ENCODE measurements around the gene SHKBP1. TPM values are rescaled to one million over a fixed set of nuclear protein-coding genes. Genes with fewer than 3 reads are reported as not detected.
A peak's percentile ranks its signal among the peaks of the same experiment; 100 is the strongest.

The SHKBP1 gene
- total and polyA plus RNA-seq, 4 donors = 21.1 to 191 (median 97.1) TPM

GRCh38 chr19:40578442-40578908 lies 1.8 kb downstream of the SHKBP1 start:
- Histone ChIP-seq H3K9ac (ENCODE audit: insufficient read depth in 1 of 2, low read length in 2 of 2) (no peak overlapping the region), H3K27ac (ENCODE audit: low read depth in 1 of 2, low read length in 1 of 2) (no peak overlapping the region), H3K27me3 (ENCODE audit: control insufficient read depth in 3 of 3, insufficient read depth in 3 of 3, low read length in 2 of 3) (no peaks in the 10 kb centered on the region), H3K9me3 (ENCODE audit: control insufficient read depth in 4 of 4, insufficient read depth in 3 of 4, low read length in 3 of 4) (no peaks in the 10 kb centered on the region), H3K4me1 (ENCODE audit: control insufficient read depth in 5 of 5, insufficient read depth in 5 of 5, low read length in 5 of 5) (peaks cover 0 to 6% (median 3%) of the 10 kb centered on the region in 5 donors), H3K4me3 (no peak overlapping the region), H3K36me3 (ENCODE audit: control insufficient read depth in 4 of 4, insufficient read depth in 4 of 4, low read length in 4 of 4) (peaks cover 0 to 24% (median 4%) of the 10 kb centered on the region in 4 donors)
- TF ChIP-seq CTCF (IDR thresholded peaks at IDR 0.05; ENCODE audit: control extremely low read depth, extremely low read depth) = no peak
- 85 to 90% methylated on average over 12 of the region's 12 CpGs for WGBS, 2 donors
- no peak for ATAC-seq (ENCODE audit: insufficient read depth, low FRiP score)
- DNase-seq = peak; percentile 30 to 47 (median 40)

GRCh38 chr19:40580619-40581018 lies 3.9 kb downstream of the SHKBP1 start:
- no peaks in the 10 kb centered on the region for H3K9me3 ChIP-seq (ENCODE audit: control insufficient read depth in 4 of 4, insufficient read depth in 3 of 4, low read length in 3 of 4)
- no peak overlapping the region for H3K4me3 ChIP-seq
- peaks cover 0 to 6% (median 3%) of the 10 kb centered on the region in 5 donors for H3K4me1 ChIP-seq (ENCODE audit: control insufficient read depth in 5 of 5, insufficient read depth in 5 of 5, low read length in 5 of 5)
- H3K27ac ChIP-seq (ENCODE audit: low read depth in 1 of 2, low read length in 1 of 2) = peak overlapping the region in 1 of 2 donors; percentile 87
- no peak for ATAC-seq (ENCODE audit: insufficient read depth, low FRiP score)
- no peaks in the 10 kb centered on the region for H3K27me3 ChIP-seq (ENCODE audit: control insufficient read depth in 3 of 3, insufficient read depth in 3 of 3, low read length in 2 of 3)
- H3K36me3 ChIP-seq (ENCODE audit: control insufficient read depth in 4 of 4, insufficient read depth in 4 of 4, low read length in 4 of 4) = peaks cover 0 to 26% (median 4%) of the 10 kb centered on the region in 4 donors
- 95 to 96% methylated on average over 13 of the region's 13 CpGs for WGBS, 2 donors
- H3K9ac ChIP-seq (ENCODE audit: insufficient read depth in 1 of 2, low read length in 2 of 2) = no peak overlapping the region
- DNase-seq = no peak
- no peak for TF ChIP-seq CTCF (IDR thresholded peaks at IDR 0.05; ENCODE audit: control extremely low read depth, extremely low read depth)

DNA sequence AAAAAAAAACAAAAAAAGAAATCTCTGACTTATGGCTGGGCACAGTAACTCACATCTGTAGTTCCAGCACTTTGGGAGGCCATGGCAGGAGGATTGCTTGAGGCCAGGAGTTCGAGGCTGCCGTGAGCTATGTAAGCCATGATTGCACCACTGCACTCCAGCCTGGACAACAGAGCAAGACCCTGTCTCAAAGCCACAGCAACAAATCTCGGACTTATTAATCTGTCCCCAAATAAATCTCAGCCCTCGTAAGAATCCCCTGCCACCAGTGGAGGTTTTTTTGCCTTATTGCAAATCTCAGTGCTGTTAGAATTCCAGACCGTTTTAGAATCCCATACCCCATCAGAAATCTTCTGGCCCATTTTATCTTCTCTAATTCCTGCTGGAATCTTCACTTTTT lies 4.9 kb downstream of the SHKBP1 start:
- Histone ChIP-seq H3K36me3 (ENCODE audit: control insufficient read depth in 4 of 4, insufficient read depth in 4 of 4, low read length in 4 of 4) (peaks cover 0 to 26% (median 4%) of the 10 kb centered on the region in 4 donors), H3K9ac (ENCODE audit: insufficient read depth in 1 of 2, low read length in 2 of 2) (no peak overlapping the region), H3K27me3 (ENCODE audit: control insufficient read depth in 3 of 3, insufficient read depth in 3 of 3, low read length in 2 of 3) (no peaks in the 10 kb centered on the region), H3K9me3 (ENCODE audit: control insufficient read depth in 4 of 4, insufficient read depth in 3 of 4, low read length in 3 of 4) (no peaks in the 10 kb centered on the region), H3K4me1 (ENCODE audit: control insufficient read depth in 5 of 5, insufficient read depth in 5 of 5, low read length in 5 of 5) (peaks cover 0 to 6% (median 3%) of the 10 kb centered on the region in 5 donors), H3K4me3 (no peak overlapping the region), H3K27ac (ENCODE audit: low read depth in 1 of 2, low read length in 1 of 2) (no peak overlapping the region)
- no peak for TF ChIP-seq CTCF (IDR thresholded peaks at IDR 0.05; ENCODE audit: control extremely low read depth, extremely low read depth)
- ATAC-seq (ENCODE audit: insufficient read depth, low FRiP score) = no peak
- 97 to 98% methylated on average over 5 of the region's 5 CpGs for WGBS, 2 donors
- no peak for DNase-seq

GRCh38 chr19:40582467-40582866 lies 5.8 kb downstream of the SHKBP1 start:
- H3K4me1 ChIP-seq (ENCODE audit: control insufficient read depth in 5 of 5, insufficient read depth in 5 of 5, low read length in 5 of 5) = peaks cover 0 to 4% (median under 1%) of the 10 kb centered on the region in 5 donors
- H3K36me3 ChIP-seq (ENCODE audit: control insufficient read depth in 4 of 4, insufficient read depth in 4 of 4, low read length in 4 of 4) = peaks cover 0 to 29% (median 6%) of the 10 kb centered on the region in 4 donors
- H3K27me3 ChIP-seq (ENCODE audit: control insufficient read depth in 3 of 3, insufficient read depth in 3 of 3, low read length in 2 of 3) = no peaks in the 10 kb centered on the region
- H3K9ac ChIP-seq (ENCODE audit: insufficient read depth in 1 of 2, low read length in 2 of 2) = no peak overlapping the region
- no peaks in the 10 kb centered on the region for H3K9me3 ChIP-seq (ENCODE audit: control insufficient read depth in 4 of 4, insufficient read depth in 3 of 4, low read length in 3 of 4)
- DNase-seq (no peak), ATAC-seq (ENCODE audit: insufficient read depth, low FRiP score) (no peak)
- no peak for TF ChIP-seq CTCF (IDR thresholded peaks at IDR 0.05; ENCODE audit: control extremely low read depth, extremely low read depth)
- no peak overlapping the region for H3K4me3 ChIP-seq
- 94 to 97% methylated on average over 2 of the region's 2 CpGs for WGBS, 2 donors
- no peak overlapping the region for H3K27ac ChIP-seq (ENCODE audit: low read depth in 1 of 2, low read length in 1 of 2)
